Mesothelial cell of epicardium (in vitro differentiated cells): ENCODE results near the gene PRKG1. TPM values are rescaled to one million over a fixed set of nuclear protein-coding genes. Genes with fewer than 3 reads are reported as not detected.

Experiments
- DNase-seq, 2 experiments: peaks; one replicate each; pipeline ENCODE4 v3.0.0; 2021; ENCODE audit warnings: low spot score in 2 of 2; ENCODE audit not compliant: unreplicated experiment in 2 of 2
- H3K27ac Mint-ChIP-seq: 2 replicates; pipeline ENCODE4 v1.8.0; 2021; ENCODE audit warnings: mixed read lengths
- H3K27me3 Mint-ChIP-seq: 2 replicates; pipeline ENCODE4 v1.8.0; 2021; ENCODE audit warnings: low read depth, mixed read lengths
- H3K36me3 Mint-ChIP-seq: 2 replicates; pipeline ENCODE4 v1.8.0; 2021; ENCODE audit warnings: mixed read lengths
- H3K4me1 Mint-ChIP-seq: 2 replicates; pipeline ENCODE4 v1.8.0; 2021; ENCODE audit warnings: mixed read lengths
- H3K4me3 Mint-ChIP-seq: 2 replicates; pipeline ENCODE4 v1.8.0; 2021; ENCODE audit warnings: mild to moderate bottlenecking, moderate library complexity, mixed read lengths
- H3K9me3 Mint-ChIP-seq: 2 replicates; pipeline ENCODE4 v1.8.0; 2021; ENCODE audit warnings: mixed read lengths
- CTCF ChIP-seq: fragments of 200-600 bp; sonication (generic); IDR thresholded peaks from one replicate; pipeline ENCODE4 v1.5.0; 2021; ENCODE audit warnings: antibody characterized with exemption; ENCODE audit not compliant: unreplicated experiment
- total RNA-seq: library from RNA; stranded (reverse); gene quantifications from 3 replicates; pipeline ENCODE4 v1.2.1, GENCODE V29; 2021

Gene PRKG1
- total RNA-seq, 1 donor from 2014 or later: 37.0 TPM

DNA sequence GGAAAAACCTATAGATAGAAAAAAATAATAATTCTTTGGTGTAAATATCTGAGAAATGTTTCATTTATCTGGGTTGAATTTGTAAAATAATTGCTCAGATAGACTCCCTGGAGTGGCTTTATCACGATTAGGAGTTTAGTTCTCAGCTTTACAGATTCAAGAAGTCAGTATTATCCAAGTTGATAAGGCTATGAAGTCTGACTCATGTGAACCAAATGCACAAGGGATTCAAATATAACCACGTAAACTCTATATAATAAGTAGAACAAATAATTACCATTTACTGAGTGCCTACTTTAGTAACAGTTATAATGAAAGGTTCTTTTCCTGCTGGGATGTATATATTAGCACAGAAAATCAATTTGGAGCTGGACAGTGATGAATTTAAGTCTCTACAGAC lies 290.4 kb downstream of the PRKG1 start:
- Mint-ChIP-seq H3K9me3 (peaks cover 4% of the 10 kb centered on the region), H3K4me1 (peaks cover 27% of the 10 kb centered on the region), H3K4me3 (no peak overlapping the region), H3K36me3 (peaks cover 2% of the 10 kb centered on the region), H3K27ac (no peak overlapping the region), H3K27me3 (no peaks in the 10 kb centered on the region)
- no peak for DNase-seq
- TF ChIP-seq CTCF: no peak

- no peaks in the 10 kb centered on the region for H3K27me3 Mint-ChIP-seq
- H3K4me1 Mint-ChIP-seq: peaks cover 27% of the 10 kb centered on the region
- no peak for TF ChIP-seq CTCF
- H3K36me3 Mint-ChIP-seq: peaks cover 2% of the 10 kb centered on the region
- peak overlapping the region; percentile 22 for H3K27ac Mint-ChIP-seq
- DNase-seq: no peak
- H3K9me3 Mint-ChIP-seq: peaks cover 4% of the 10 kb centered on the region
- no peak overlapping the region for H3K4me3 Mint-ChIP-seq
These were observed 291.8 kb downstream of the PRKG1 start for GRCh38 chr10:51366044-51366443.

DNA sequence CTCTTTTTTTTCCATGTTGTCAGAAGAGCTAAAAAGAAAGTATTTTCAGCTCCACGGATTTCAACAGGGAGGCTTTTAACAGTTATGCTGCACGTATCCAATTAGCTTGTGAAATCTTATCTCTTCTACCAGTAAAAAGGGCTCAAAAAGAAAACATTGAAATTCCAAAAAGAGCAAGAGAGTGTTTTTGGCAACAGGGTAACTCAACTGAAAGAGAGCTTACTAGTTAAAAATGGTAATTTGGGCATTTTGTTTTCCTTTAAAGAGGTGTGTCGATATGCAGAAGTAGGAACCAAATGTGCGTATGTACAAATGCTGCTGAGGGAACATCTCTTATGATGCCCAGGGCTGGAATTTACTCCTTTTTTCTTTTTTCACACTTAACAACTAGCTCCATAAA lies 292.8 kb downstream of the PRKG1 start:
- H3K4me3 Mint-ChIP-seq: peak overlapping the region; percentile 26
- peaks cover 27% of the 10 kb centered on the region for H3K4me1 Mint-ChIP-seq
- no peaks in the 10 kb centered on the region for H3K27me3 Mint-ChIP-seq
- H3K9me3 Mint-ChIP-seq: peaks cover 4% of the 10 kb centered on the region
- DNase-seq: no peak
- H3K27ac Mint-ChIP-seq: no peak overlapping the region
- no peak for TF ChIP-seq CTCF
- H3K36me3 Mint-ChIP-seq: peaks cover 2% of the 10 kb centered on the region

GRCh38 chr10:51367694-51368093 lies 293.4 kb downstream of the PRKG1 start:
- H3K4me3 Mint-ChIP-seq: no peak overlapping the region

DNA sequence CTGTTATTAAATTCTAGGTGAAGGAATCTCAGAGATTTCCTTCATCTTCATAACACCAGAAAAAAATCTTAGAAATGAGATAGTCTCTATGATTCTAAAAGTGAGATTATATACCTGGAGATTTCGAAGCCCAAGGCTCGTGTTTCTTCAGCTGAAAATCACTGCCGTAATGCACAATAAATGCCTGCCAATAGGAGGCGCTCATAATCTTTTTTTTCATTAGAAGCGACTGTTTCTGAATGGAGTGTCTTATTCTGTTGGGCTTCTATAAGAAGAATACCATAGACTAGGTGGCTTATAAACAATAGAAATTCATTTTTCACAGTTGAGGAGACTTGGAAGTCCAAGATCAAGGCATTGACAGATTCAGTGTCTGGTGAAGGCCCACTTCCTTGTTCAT lies 294.7 kb downstream of the PRKG1 start:
- Mint-ChIP-seq H3K27me3 (no peaks in the 10 kb centered on the region), H3K4me1 (peaks cover 27% of the 10 kb centered on the region), H3K9me3 (peaks cover 4% of the 10 kb centered on the region), H3K4me3 (no peak overlapping the region), H3K27ac (no peak overlapping the region), H3K36me3 (peaks cover 2% of the 10 kb centered on the region)
- no peak for DNase-seq
- TF ChIP-seq CTCF: peak; percentile 33

More at GRCh38 chr10:51367694-51368093, 293.4 kb downstream of the PRKG1 start:
- peaks cover 2% of the 10 kb centered on the region for H3K36me3 Mint-ChIP-seq
- no peak for DNase-seq
- H3K27me3 Mint-ChIP-seq: no peaks in the 10 kb centered on the region
- H3K9me3 Mint-ChIP-seq: peaks cover 4% of the 10 kb centered on the region
- H3K4me1 Mint-ChIP-seq: peaks cover 27% of the 10 kb centered on the region
- no peak overlapping the region for H3K27ac Mint-ChIP-seq
- TF ChIP-seq CTCF: no peak

GRCh38 chr10:51369903-51370302 lies 295.6 kb downstream of the PRKG1 start:
- Mint-ChIP-seq H3K27me3 (no peaks in the 10 kb centered on the region), H3K9me3 (peaks cover 4% of the 10 kb centered on the region), H3K36me3 (peaks cover 2% of the 10 kb centered on the region), H3K27ac (no peak overlapping the region), H3K4me1 (peaks cover 24% of the 10 kb centered on the region), H3K4me3 (no peak overlapping the region)
- no peak for DNase-seq
- no peak for TF ChIP-seq CTCF
